ENCODE results near the gene CPNE4.
"Not testable (repeated sequence)": the region's sequence is repeated elsewhere in the genome, so short reads cannot be mapped to it uniquely, and the experiment has no call there.

Gene CPNE4

DNA sequence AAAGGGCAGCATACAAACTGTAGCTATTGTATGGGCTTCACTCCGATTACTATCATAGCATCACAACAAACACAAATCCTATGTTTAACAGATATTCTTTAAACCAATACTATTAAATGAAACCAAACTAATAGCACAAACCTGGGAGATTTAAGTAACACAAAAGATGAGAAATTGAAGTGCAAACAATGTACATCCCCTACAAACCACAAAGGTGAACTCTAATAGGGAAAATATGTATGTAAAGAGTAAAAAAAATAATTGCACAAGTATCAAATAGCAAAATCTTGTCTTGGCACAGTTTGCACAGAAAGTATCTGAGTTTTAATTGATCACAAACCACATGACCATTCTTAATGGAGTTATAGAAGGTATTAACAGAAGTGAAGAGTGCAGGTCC lies 138.5 kb downstream of the CPNE4 start:
- no peaks in the 10 kb centered on the region for H3K9me3 ChIP-seq (ENCODE audit: control insufficient read depth, insufficient read depth, low read length)
- no peaks in the 10 kb centered on the region for H3K4me1 ChIP-seq (ENCODE audit: control insufficient read depth, insufficient read depth, low read length)
- no peak overlapping the region for H3K27ac ChIP-seq (ENCODE audit: low read length)
- H3K27me3 ChIP-seq (ENCODE audit: control insufficient read depth, insufficient read depth, low read length), result no peaks in the 10 kb centered on the region
- no peak overlapping the region for H3K4me3 ChIP-seq (ENCODE audit: low read length)
- DNase-seq (ENCODE audit: low read depth, low spot score), result no peak
- no peaks in the 10 kb centered on the region for H3K36me3 ChIP-seq (ENCODE audit: control insufficient read depth, insufficient read depth, low read length)
- WGBS (ENCODE audit: insufficient coverage, insufficient read length), result no CpG with 5 or more reads among the region's 1 CpG

DNA sequence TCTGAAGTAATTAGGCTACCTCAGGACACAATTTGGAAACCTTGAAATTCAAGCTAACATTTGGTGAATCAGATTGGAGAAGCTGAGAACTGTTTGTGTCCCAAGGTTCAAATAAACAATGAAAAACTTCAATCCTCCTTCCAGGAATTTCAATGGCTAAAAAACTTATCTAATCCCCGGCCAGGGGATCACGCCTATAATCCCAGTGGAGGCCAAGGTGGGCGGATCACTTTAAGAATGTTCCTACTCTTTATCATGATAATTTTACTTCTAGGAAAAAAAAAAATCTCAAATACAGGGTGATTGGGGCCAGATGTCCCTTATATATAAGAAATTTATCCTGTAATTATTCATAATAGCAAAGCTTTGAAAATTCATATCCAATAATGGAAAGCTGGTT lies 139.0 kb downstream of the CPNE4 start:
- H3K4me1 ChIP-seq (ENCODE audit: control insufficient read depth, insufficient read depth, low read length), result no peaks in the 10 kb centered on the region
- WGBS (ENCODE audit: insufficient coverage, insufficient read length), result no CpG with 5 or more reads among the region's 3 CpGs
- DNase-seq (ENCODE audit: low read depth, low spot score), result no peak
- H3K9me3 ChIP-seq (ENCODE audit: control insufficient read depth, insufficient read depth, low read length), result no peaks in the 10 kb centered on the region
- H3K27ac ChIP-seq (ENCODE audit: low read length), result no peak overlapping the region
- no peaks in the 10 kb centered on the region for H3K36me3 ChIP-seq (ENCODE audit: control insufficient read depth, insufficient read depth, low read length)
- no peak overlapping the region for H3K4me3 ChIP-seq (ENCODE audit: low read length)
- no peaks in the 10 kb centered on the region for H3K27me3 ChIP-seq (ENCODE audit: control insufficient read depth, insufficient read depth, low read length)

- Histone ChIP-seq H3K27ac (ENCODE audit: low read length) (no peak overlapping the region), H3K36me3 (ENCODE audit: control insufficient read depth, insufficient read depth, low read length) (no peaks in the 10 kb centered on the region), H3K4me1 (ENCODE audit: control insufficient read depth, insufficient read depth, low read length) (no peaks in the 10 kb centered on the region), H3K27me3 (ENCODE audit: control insufficient read depth, insufficient read depth, low read length) (no peaks in the 10 kb centered on the region), H3K9me3 (ENCODE audit: control insufficient read depth, insufficient read depth, low read length) (no peaks in the 10 kb centered on the region), H3K4me3 (ENCODE audit: low read length) (no peak overlapping the region)
- DNase-seq (ENCODE audit: low read depth, low spot score), result no peak
Measured at GRCh38 chr3:131892331-131892730, 142.5 kb downstream of the CPNE4 start.

GRCh38 chr3:131885871-131886270 lies 148.9 kb downstream of the CPNE4 start:
- not testable (repeated sequence) for H3K27ac ChIP-seq (ENCODE audit: low read length); H3K36me3 ChIP-seq (ENCODE audit: control insufficient read depth, insufficient read depth, low read length); H3K4me3 ChIP-seq (ENCODE audit: low read length); H3K9me3 ChIP-seq (ENCODE audit: control insufficient read depth, insufficient read depth, low read length); H3K4me1 ChIP-seq (ENCODE audit: control insufficient read depth, insufficient read depth, low read length); DNase-seq (ENCODE audit: low read depth, low spot score); H3K27me3 ChIP-seq (ENCODE audit: control insufficient read depth, insufficient read depth, low read length)
- WGBS (ENCODE audit: insufficient coverage, insufficient read length), result no CpG with 5 or more reads among the region's 4 CpGs

DNA sequence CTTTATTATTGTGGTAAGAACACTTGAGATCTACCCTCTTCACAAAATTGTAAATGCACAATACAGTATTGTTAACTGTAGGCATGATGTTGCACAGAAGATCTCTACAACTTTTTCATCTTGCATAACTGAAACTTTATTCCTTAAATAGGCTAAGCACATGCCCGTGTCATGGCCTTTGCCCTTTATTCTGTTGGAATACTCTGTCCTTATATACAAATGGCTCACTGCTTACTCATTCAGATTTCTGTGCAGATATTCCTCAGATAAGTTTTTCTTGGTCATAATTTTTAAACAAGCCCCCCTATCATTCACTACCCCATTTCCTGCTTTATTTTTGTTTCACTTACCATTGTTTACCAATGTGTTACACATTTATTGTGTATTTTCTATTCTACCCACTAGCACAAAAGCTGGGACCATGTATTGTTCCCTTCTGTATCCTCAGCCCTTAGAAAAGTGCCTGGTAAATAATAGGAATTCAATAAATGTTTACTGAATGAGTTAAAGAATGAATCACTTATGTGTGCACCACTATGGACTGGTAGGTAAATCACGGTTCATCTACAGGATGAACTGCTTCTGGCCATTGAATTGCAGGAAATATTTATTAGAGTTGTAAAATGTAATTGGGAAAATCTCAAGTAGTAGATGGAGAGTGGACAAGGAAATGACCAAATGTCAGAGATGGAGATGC lies 151.0 kb downstream of the CPNE4 start:
- no CpG with 5 or more reads among the region's 2 CpGs for WGBS (ENCODE audit: insufficient coverage, insufficient read length)
- Histone ChIP-seq H3K27me3 (ENCODE audit: control insufficient read depth, insufficient read depth, low read length) (no peaks in the 10 kb centered on the region), H3K27ac (ENCODE audit: low read length) (no peak overlapping the region), H3K4me1 (ENCODE audit: control insufficient read depth, insufficient read depth, low read length) (no peaks in the 10 kb centered on the region), H3K36me3 (ENCODE audit: control insufficient read depth, insufficient read depth, low read length) (no peaks in the 10 kb centered on the region), H3K4me3 (ENCODE audit: low read length) (no peak overlapping the region), H3K9me3 (ENCODE audit: control insufficient read depth, insufficient read depth, low read length) (no peaks in the 10 kb centered on the region)
- DNase-seq (ENCODE audit: low read depth, low spot score), result no peak

DNA sequence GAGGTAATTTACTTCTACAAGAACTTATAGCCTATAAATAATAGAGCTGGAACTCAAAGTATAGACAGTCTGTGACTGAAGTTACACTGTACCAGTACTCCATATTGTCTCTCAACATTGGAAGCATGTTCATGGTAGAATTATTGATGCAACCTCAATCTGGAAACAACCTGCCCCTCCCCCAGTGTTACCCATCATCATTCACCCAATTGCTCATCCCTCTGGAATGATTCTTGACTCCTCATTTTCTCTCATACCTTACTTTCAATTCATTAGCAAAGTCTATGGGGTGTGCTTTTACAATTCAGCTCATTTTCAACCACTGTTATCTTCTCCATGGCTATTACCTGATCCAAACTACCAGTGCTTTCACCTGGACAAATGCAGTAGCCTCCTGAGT lies 151.7 kb downstream of the CPNE4 start:
- H3K27me3 ChIP-seq (ENCODE audit: control insufficient read depth, insufficient read depth, low read length), result no peaks in the 10 kb centered on the region
- H3K4me1 ChIP-seq (ENCODE audit: control insufficient read depth, insufficient read depth, low read length), result no peaks in the 10 kb centered on the region
- no peaks in the 10 kb centered on the region for H3K9me3 ChIP-seq (ENCODE audit: control insufficient read depth, insufficient read depth, low read length)
- H3K27ac ChIP-seq (ENCODE audit: low read length), result no peak overlapping the region
- H3K4me3 ChIP-seq (ENCODE audit: low read length), result no peak overlapping the region
- no peak for DNase-seq (ENCODE audit: low read depth, low spot score)
- H3K36me3 ChIP-seq (ENCODE audit: control insufficient read depth, insufficient read depth, low read length), result no peaks in the 10 kb centered on the region

DNA sequence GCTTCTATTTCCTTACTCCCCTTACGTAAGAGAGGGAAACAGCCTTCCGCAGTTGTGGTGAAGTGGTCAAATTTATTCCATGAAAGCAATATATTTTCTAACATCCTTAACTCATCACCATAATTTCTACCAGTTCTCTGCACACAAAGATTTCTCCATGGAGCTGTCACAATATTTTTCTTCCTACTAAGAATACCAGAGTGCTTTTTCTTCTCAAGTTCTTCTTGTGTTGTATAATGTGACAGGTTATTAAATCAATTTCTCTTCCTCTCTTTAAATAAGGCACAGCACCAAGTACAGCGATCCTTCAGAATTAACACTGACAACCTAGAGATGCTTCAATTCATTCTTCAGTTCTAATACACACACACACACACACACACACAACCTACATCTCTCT lies 153.0 kb downstream of the CPNE4 start:
- no CpG with 5 or more reads among the region's 3 CpGs for WGBS (ENCODE audit: insufficient coverage, insufficient read length)
- no peaks in the 10 kb centered on the region for H3K36me3 ChIP-seq (ENCODE audit: control insufficient read depth, insufficient read depth, low read length)
- H3K9me3 ChIP-seq (ENCODE audit: control insufficient read depth, insufficient read depth, low read length), result no peaks in the 10 kb centered on the region
- H3K27ac ChIP-seq (ENCODE audit: low read length), result no peak overlapping the region
- no peaks in the 10 kb centered on the region for H3K27me3 ChIP-seq (ENCODE audit: control insufficient read depth, insufficient read depth, low read length)
- DNase-seq (ENCODE audit: low read depth, low spot score), result no peak
- H3K4me3 ChIP-seq (ENCODE audit: low read length), result no peak overlapping the region
- no peaks in the 10 kb centered on the region for H3K4me1 ChIP-seq (ENCODE audit: control insufficient read depth, insufficient read depth, low read length)

DNA sequence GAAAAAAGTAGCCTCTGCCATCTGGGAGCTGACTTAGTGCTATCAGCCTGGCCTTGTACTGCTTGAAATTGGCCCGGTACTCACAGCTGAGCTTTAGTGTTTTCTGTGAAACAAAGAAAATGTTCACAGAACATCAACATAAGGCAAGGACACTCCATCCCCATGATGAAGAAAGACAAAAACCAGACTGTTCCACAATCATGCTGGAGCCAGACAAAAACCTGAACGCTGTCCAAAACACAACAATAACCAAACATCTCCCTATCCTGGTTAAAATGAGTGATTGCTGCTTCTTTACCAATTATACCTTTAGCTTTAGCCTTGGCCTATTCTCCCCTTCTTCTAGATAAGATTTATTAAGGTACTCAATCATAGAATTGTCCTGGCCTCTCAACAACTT lies 153.9 kb downstream of the CPNE4 start:
- Histone ChIP-seq H3K36me3 (ENCODE audit: control insufficient read depth, insufficient read depth, low read length) (no peaks in the 10 kb centered on the region), H3K9me3 (ENCODE audit: control insufficient read depth, insufficient read depth, low read length) (no peaks in the 10 kb centered on the region), H3K27me3 (ENCODE audit: control insufficient read depth, insufficient read depth, low read length) (no peaks in the 10 kb centered on the region), H3K27ac (ENCODE audit: low read length) (no peak overlapping the region), H3K4me1 (ENCODE audit: control insufficient read depth, insufficient read depth, low read length) (no peaks in the 10 kb centered on the region), H3K4me3 (ENCODE audit: low read length) (no peak overlapping the region)
- WGBS (ENCODE audit: insufficient coverage, insufficient read length), result no CpG with 5 or more reads among the region's 2 CpGs
- DNase-seq (ENCODE audit: low read depth, low spot score), result no peak

- no peaks in the 10 kb centered on the region for H3K4me1 ChIP-seq (ENCODE audit: control insufficient read depth, insufficient read depth, low read length)
- no peaks in the 10 kb centered on the region for H3K36me3 ChIP-seq (ENCODE audit: control insufficient read depth, insufficient read depth, low read length)
- no CpG with 5 or more reads among the region's 6 CpGs for WGBS (ENCODE audit: insufficient coverage, insufficient read length)
- no peak overlapping the region for H3K27ac ChIP-seq (ENCODE audit: low read length)
- no peak for DNase-seq (ENCODE audit: low read depth, low spot score)
- H3K4me3 ChIP-seq (ENCODE audit: low read length), result no peak overlapping the region
- H3K9me3 ChIP-seq (ENCODE audit: control insufficient read depth, insufficient read depth, low read length), result no peaks in the 10 kb centered on the region
- H3K27me3 ChIP-seq (ENCODE audit: control insufficient read depth, insufficient read depth, low read length), result no peaks in the 10 kb centered on the region
Measured at GRCh38 chr3:131868203-131868602, 166.6 kb downstream of the CPNE4 start.

DNA sequence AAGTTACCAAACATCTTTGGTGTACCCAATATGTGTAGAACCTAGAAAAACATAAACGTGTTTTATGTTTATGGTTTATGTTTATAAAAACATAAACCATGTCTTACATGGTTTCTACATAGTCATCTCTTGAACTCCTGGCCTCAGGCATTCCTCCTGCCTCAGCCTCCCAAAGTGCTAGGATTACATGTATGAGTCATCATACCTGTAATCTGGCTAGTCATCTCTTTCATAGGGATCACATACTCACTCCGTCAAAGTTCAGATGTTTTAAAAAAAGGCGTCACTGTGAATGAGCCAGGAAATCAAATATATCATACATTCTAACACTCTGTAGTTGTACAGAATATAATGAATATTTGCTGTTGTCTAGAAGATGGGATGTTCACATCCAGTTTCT lies 178.6 kb downstream of the CPNE4 start:
- no peak for DNase-seq (ENCODE audit: low read depth, low spot score)
- H3K27ac ChIP-seq (ENCODE audit: low read length), result no peak overlapping the region
- no peaks in the 10 kb centered on the region for H3K4me1 ChIP-seq (ENCODE audit: control insufficient read depth, insufficient read depth, low read length)
- H3K27me3 ChIP-seq (ENCODE audit: control insufficient read depth, insufficient read depth, low read length), result no peaks in the 10 kb centered on the region
- no CpG with 5 or more reads among the region's 3 CpGs for WGBS (ENCODE audit: insufficient coverage, insufficient read length)
- no peaks in the 10 kb centered on the region for H3K36me3 ChIP-seq (ENCODE audit: control insufficient read depth, insufficient read depth, low read length)
- no peak overlapping the region for H3K4me3 ChIP-seq (ENCODE audit: low read length)
- H3K9me3 ChIP-seq (ENCODE audit: control insufficient read depth, insufficient read depth, low read length), result no peaks in the 10 kb centered on the region

DNA sequence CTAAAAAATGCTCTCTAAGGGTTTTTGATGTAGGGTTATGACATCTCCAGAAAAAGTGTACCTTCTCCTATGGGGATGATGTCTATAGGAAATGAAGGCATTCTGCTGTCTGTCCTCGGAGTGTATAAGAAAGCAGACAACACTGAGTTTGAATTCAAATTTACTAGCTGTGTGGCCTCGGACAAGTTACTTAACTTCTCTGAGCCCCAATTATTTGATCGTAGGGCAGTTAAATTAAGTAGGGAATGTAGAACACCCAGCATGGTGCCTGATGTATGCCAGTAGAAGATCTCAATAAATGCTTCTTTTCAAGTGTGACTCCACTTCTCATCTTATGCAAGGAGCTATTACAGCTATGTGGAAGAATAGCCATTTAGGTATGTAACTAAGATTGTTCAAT lies 184.6 kb downstream of the CPNE4 start:
- no CpG with 5 or more reads among the region's 3 CpGs for WGBS (ENCODE audit: insufficient coverage, insufficient read length)
- Histone ChIP-seq H3K27ac (ENCODE audit: low read length) (no peak overlapping the region), H3K4me3 (ENCODE audit: low read length) (no peak overlapping the region), H3K9me3 (ENCODE audit: control insufficient read depth, insufficient read depth, low read length) (no peaks in the 10 kb centered on the region), H3K4me1 (ENCODE audit: control insufficient read depth, insufficient read depth, low read length) (no peaks in the 10 kb centered on the region), H3K36me3 (ENCODE audit: control insufficient read depth, insufficient read depth, low read length) (no peaks in the 10 kb centered on the region), H3K27me3 (ENCODE audit: control insufficient read depth, insufficient read depth, low read length) (no peaks in the 10 kb centered on the region)
- DNase-seq (ENCODE audit: low read depth, low spot score), result no peak
